Gastroesophageal sphincter (tissue), 4 donors: ENCODE data around the gene SLC22A2. TPM values are rescaled to one million over a fixed set of nuclear protein-coding genes. Genes with fewer than 3 reads are reported as not detected.

ENCODE experiments used
- ATAC-seq: fragments of 150-250 bp; one replicate; pipeline ENCODE4 v1.9.1; 2016; ENCODE audit warnings: mild to moderate bottlenecking, moderate library complexity
- H3K27ac ChIP-seq, 4 donors: fragments of 200-600 bp; sonication (generic) in 3 of 4; 1 replicate in 3 of 4; 2 replicates in 1 of 4; pipeline ENCODE4 v1.5.1; 2016 to 2019
- H3K27me3 ChIP-seq: fragments of 200-600 bp; sonication (generic); one replicate; pipeline ENCODE4 v1.5.1; 2019
- H3K36me3 ChIP-seq, 2 donors: fragments of 200-600 bp; sonication (generic); one replicate each; pipeline ENCODE4 v1.5.1; 2019; ENCODE audit warnings: control low read depth in 1 of 2
- H3K4me1 ChIP-seq, 3 donors: fragments of 200-600 bp; sonication (generic); 1 replicate in 2 of 3; 2 replicates in 1 of 3; pipeline ENCODE4 v1.5.1; 2016 to 2019; ENCODE audit warnings: control low read depth in 2 of 3
- H3K4me3 ChIP-seq, 2 donors: fragments of 200-600 bp; sonication (generic); one replicate each; pipeline ENCODE4 v1.5.1; 2019; ENCODE audit warnings: mild to moderate bottlenecking in 1 of 2, moderate library complexity in 1 of 2
- H3K9me3 ChIP-seq, 3 donors: fragments of 200-600 bp; sonication (generic); one replicate each; pipeline ENCODE4 v1.5.1; 2017 to 2019; ENCODE audit warnings: control low read depth in 2 of 3
- CTCF ChIP-seq, 4 experiments: fragments of 200-600 bp in 2 of 4; fragments of 450-650 bp in 2 of 4; sonication (generic) in 1 of 4; IDR thresholded peaks; one replicate each; pipeline ENCODE4 v1.5.1; 2017 to 2019; ENCODE audit warnings: antibody characterized with exemption in 4 of 4, mild to moderate bottlenecking in 2 of 4, moderate library complexity in 2 of 4
- EP300 ChIP-seq: sonication (generic); formaldehyde crosslinking; IDR thresholded peaks from one replicate; pipeline ENCODE4 v1.6.1; 2017; ENCODE audit warnings: antibody characterized with exemption, mild to moderate bottlenecking
- POLR2A ChIP-seq, 2 donors: fragments of 450-650 bp; IDR thresholded peaks; one replicate each; pipeline ENCODE4 v1.6.1; 2017; ENCODE audit warnings: antibody characterized with exemption in 2 of 2, mild to moderate bottlenecking in 2 of 2, moderate library complexity in 1 of 2
- POLR2AphosphoS5 ChIP-seq: sonication (generic); formaldehyde crosslinking; IDR thresholded peaks from one replicate; pipeline ENCODE4 v1.6.1; 2017; ENCODE audit warnings: antibody characterized with exemption
- WGBS, 2 donors: methylation state at CpG; one replicate each; pipeline ENCODE4 v1.1.5; 2018; ENCODE audit warnings: low coverage in 1 of 2; 5-methylcytosine and 5-hydroxymethylcytosine counted together
- total RNA-seq, 4 donors: library from RNA; depleted of rRNA; stranded (reverse); fragments of >200 nt; gene quantifications; one replicate each; pipeline ENCODE4 v1.1.0, GENCODE V29; 2016

SLC22A2 gene
- total RNA-seq, 4 donors from 2014 or later, result 0.47 TPM; not detected in 3

- Histone ChIP-seq H3K9me3 (no peaks in the 10 kb centered on the region), H3K27ac (no peak overlapping the region), H3K4me3 (no peak overlapping the region), H3K4me1 (peaks cover 0 to 4% (median 0%) of the 10 kb centered on the region in 3 donors), H3K27me3 (no peaks in the 10 kb centered on the region), H3K36me3 (no peaks in the 10 kb centered on the region)
- no peak for ATAC-seq
- 90 to 100% methylated on average over 2 to 3 of the region's 3 CpGs for WGBS, 2 donors
- TF ChIP-seq POLR2A (IDR thresholded peaks at IDR 0.05) (no peak), EP300 (no peak), POLR2AphosphoS5 (no peak)
These were observed 11.2 kb upstream of the SLC22A2 start for GRCh38 chr6:160269771-160270170.

DNA sequence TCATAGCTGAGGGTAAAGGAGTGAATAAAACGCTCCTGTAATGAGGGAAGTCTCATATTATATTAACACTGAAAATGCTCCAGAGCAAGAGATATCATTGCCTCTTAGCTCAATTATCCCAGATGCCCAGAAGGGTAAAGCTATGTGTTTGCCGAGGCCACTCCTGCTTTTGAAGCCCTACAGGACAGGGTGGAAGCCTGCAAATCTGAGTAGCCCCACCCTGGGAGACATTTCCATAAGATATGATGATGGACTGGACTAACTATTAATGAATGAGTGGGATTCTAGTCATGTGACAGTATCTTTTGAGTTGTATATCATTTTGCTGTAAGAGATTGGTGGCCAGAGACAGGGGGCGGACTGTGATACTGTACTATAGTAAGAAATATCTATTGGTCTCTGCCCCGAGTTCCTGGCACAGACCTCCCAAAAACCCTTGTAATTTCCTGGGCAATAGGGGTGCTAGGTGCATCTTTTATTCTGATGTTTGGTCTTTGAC, 10.5 kb upstream of the SLC22A2 start:
- WGBS, 2 donors, result 77 to 81% methylated on average over 4 of the region's 4 CpGs
- no peaks in the 10 kb centered on the region for H3K9me3 ChIP-seq
- TF ChIP-seq CTCF (IDR thresholded peaks at IDR 0.05), result no peak
- TF ChIP-seq POLR2A (IDR thresholded peaks at IDR 0.05), result no peak
- no peak for TF ChIP-seq EP300
- TF ChIP-seq POLR2AphosphoS5, result no peak
- no peak overlapping the region for H3K27ac ChIP-seq
- H3K4me3 ChIP-seq, result no peak overlapping the region
- no peak for ATAC-seq
- no peaks in the 10 kb centered on the region for H3K4me1 ChIP-seq
- H3K36me3 ChIP-seq, result no peaks in the 10 kb centered on the region
- no peaks in the 10 kb centered on the region for H3K27me3 ChIP-seq

DNA sequence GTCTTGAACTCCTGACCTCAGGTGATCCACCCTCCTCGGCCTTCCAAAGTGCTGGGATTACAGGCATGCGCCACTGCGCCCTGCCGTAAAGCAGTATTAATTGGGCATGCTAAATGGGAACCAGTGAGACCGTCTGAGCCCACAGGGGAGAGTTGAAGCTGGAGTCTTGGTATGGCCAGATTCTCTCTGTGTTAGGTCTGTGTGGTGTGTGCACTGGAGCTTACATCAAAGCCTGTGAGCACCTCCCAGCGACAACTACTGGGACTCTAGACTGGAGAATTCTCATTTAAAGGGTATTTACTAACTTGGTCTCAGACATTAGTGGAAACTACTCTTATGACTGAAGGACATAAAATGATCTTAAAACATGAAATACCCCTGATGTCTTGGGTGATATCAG, 8.5 kb upstream of the SLC22A2 start:
- Histone ChIP-seq H3K4me1 (no peaks in the 10 kb centered on the region), H3K27me3 (no peaks in the 10 kb centered on the region), H3K9me3 (no peaks in the 10 kb centered on the region), H3K4me3 (no peak overlapping the region), H3K36me3 (no peaks in the 10 kb centered on the region), H3K27ac (no peak overlapping the region)
- ATAC-seq, result no peak
- TF ChIP-seq CTCF (IDR thresholded peaks at IDR 0.05), result no peak
- no peak for TF ChIP-seq POLR2A (IDR thresholded peaks at IDR 0.05)
- 90 to 100% methylated on average over 2 of the region's 6 CpGs for WGBS, 2 donors

- ATAC-seq, result no peak
- Histone ChIP-seq H3K9me3 (no peaks in the 10 kb centered on the region), H3K27me3 (no peaks in the 10 kb centered on the region), H3K4me1 (no peaks in the 10 kb centered on the region), H3K4me3 (no peak overlapping the region), H3K36me3 (no peaks in the 10 kb centered on the region), H3K27ac (no peak overlapping the region)
- no peak for TF ChIP-seq POLR2AphosphoS5
- TF ChIP-seq CTCF (IDR thresholded peaks at IDR 0.05), result no peak
- no peak for TF ChIP-seq POLR2A (IDR thresholded peaks at IDR 0.05)
- TF ChIP-seq EP300, result no peak
- WGBS, 2 donors, result 66 to 73% methylated on average over 2 to 6 of the region's 6 CpGs
These were observed 7.4 kb upstream of the SLC22A2 start for GRCh38 chr6:160265869-160266476.

DNA sequence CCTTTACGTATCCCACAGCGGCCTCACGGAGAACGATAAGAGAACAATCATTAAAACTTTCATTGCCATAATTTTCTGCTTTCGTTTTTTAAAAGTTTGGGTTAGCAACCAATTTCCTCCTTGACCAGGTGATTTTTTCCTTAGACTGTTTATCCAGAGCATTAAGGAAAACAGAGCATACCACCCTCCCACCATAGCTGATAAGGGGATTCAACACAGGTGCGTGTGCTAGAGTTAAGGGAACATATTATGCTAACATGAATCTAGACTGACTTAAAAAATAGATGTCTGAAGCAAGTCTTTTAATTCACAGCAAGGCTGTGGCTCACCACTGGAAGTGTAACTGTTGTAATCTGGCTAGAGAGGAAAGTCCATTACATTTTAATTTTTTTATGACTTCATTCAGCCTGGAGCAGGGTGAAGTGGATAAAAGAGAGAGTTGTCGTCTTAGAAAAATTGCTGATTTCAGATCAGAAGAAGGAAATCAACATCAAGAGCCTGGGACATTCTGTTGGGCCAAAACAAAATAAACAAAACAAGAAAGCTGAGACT, 5.5 kb upstream of the SLC22A2 start:
- ATAC-seq, result no peak
- Histone ChIP-seq H3K4me3 (no peak overlapping the region), H3K9me3 (no peaks in the 10 kb centered on the region), H3K27me3 (no peaks in the 10 kb centered on the region), H3K4me1 (no peaks in the 10 kb centered on the region), H3K27ac (no peak overlapping the region), H3K36me3 (no peaks in the 10 kb centered on the region)
- 75 to 84% methylated on average over 7 of the region's 7 CpGs for WGBS, 2 donors
- TF ChIP-seq CTCF (IDR thresholded peaks at IDR 0.05) (no peak), POLR2A (IDR thresholded peaks at IDR 0.05) (no peak), POLR2AphosphoS5 (no peak), EP300 (no peak)
